ENCODE data around the gene HSPBP1. TPM values are rescaled to one million over a fixed set of nuclear protein-coding genes. Genes with fewer than 3 reads are reported as not detected.

The HSPBP1 gene
- total and polyA plus RNA-seq, 2 of the 4 experiments (the other 2 are of a cell fraction), result 21.0 to 43.2 TPM

DNA sequence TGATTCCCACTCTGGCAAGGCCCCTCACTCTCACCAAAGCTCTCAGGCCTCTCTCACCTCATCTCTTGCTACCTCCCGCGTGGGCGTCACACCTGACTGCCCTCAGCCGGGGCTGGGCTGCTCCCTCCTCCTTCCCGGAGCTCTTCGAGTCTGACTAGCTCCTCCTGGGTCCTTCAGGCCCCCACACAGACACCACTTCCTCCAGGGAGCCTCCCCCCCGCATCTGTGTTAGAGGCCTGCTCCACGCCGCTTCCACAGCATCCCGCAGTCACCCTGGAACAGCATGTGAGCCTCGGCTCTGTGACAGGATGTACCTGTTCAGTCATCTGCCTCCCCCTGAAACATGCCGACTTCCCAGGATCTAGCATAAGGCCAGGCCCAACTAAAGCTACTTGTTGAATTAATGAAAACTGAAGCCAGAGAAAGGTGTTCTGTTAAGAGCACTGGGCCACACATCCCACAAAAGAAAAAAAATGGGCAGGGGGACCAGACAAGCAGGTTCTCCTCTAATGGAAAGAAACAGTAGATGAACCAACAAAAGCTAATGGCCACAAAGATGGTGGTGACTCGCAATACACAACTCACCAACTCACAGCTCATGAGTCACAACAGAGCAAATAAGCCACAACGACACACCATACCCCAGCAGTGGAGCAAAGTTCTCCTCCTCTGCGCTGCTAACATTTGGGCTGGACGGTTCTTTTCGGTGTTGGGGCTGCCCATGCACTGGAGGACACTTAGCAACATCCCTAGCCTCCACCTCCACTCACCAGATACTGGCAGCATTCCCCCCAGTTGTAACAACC lies 24.1 kb downstream of the HSPBP1 start:
- H2AK5ac ChIP-seq (ENCODE audit: low read depth, low read length), result no peak overlapping the region; the same call in 1 of the 2 replicates
- H2BK120ac ChIP-seq (ENCODE audit: low read depth, low read length), result no peak overlapping the region
- no peak overlapping the region for H2BK5ac ChIP-seq (ENCODE audit: low read depth, low read length, poor library complexity, severe bottlenecking)
- H3K4ac ChIP-seq (ENCODE audit: low read depth, low read length), result no peak overlapping the region
- TF ChIP-seq SMC3 (IDR thresholded peaks at IDR 0.05; ENCODE audit: low read depth, low read length), result no peak
- peak; percentile 49; the same call in 1 of the 2 replicates for TF ChIP-seq FOS (IDR thresholded peaks at IDR 0.05; ENCODE audit: low read depth, low read length)
- TF ChIP-seq BHLHE40 (IDR thresholded peaks at IDR 0.05; ENCODE audit: low read depth, low read length), result no peak
- TF ChIP-seq CEBPB (IDR thresholded peaks at IDR 0.05; ENCODE audit: low read depth, low read length), result 0 out of 2 replicates have a peak, but pooled peaks have one; percentile 5
- H3K9ac ChIP-seq (ENCODE audit: low read depth, low read length), result no peak overlapping the region
- no peak overlapping the region for H3K18ac ChIP-seq (ENCODE audit: low read depth, low read length)
- no peak overlapping the region for H3K27ac ChIP-seq (ENCODE audit: insufficient read depth, low read length)
- H3K27me3 ChIP-seq (ENCODE audit: control insufficient read depth, insufficient read depth, low read length), result no peaks in the 10 kb centered on the region
- no TSS peak for BruUV-seq (replicated peaks)
- peaks cover 74% of the 10 kb centered on the region for H4K20me1 ChIP-seq (ENCODE audit: insufficient read depth, low read length)
- no peak overlapping the region for H3K56ac ChIP-seq (ENCODE audit: extremely low read depth, insufficient read depth, low read length)
- H3K4me1 ChIP-seq (ENCODE audit: control insufficient read depth, insufficient read depth, low read length), result peaks cover 18% of the 10 kb centered on the region
- H2BK20ac ChIP-seq (ENCODE audit: low read depth, low read length), result no peak overlapping the region
- H4K5ac ChIP-seq (ENCODE audit: low read depth, low read length), result no peak overlapping the region
- peaks cover 0 to 71% of the 10 kb centered on the region in 2 experiments; a peak in 3 of 4 replicates for H3K79me1 ChIP-seq (ENCODE audit: low read depth in 1 of 2, low read length in 2 of 2)
- H3K36me3 ChIP-seq (ENCODE audit: control insufficient read depth, insufficient read depth, low read length), result peaks cover 1% of the 10 kb centered on the region; the same call in 1 of the 2 replicates
- DNase-seq (peak; percentile 60), ATAC-seq (ENCODE audit: low read depth) (no peak)
- no peak overlapping the region for H3K23ac ChIP-seq (ENCODE audit: low read depth, low read length)
- dilution Hi-C loops (cut with HindIII; ENCODE audit: low sequenced_read_pairs, unreplicated experiment) (no loop called here), in situ Hi-C loops (cut with MboI; ENCODE audit: low sequenced_read_pairs) (loop anchor here (5.0 kb wide), 1 partner anchor 34 kb away; no protein-coding TSS in a partner anchor), intact Hi-C loops (cut with micrococcal nuclease) (no loop called here)
- H4K91ac ChIP-seq (ENCODE audit: insufficient read depth, low read depth, low read length), result no peak overlapping the region
- H3K4me3 ChIP-seq (ENCODE audit: insufficient read depth, low read depth, low read length), result no peak overlapping the region
- no peak overlapping the region for H2AK9ac ChIP-seq (replicated peaks; ENCODE audit: low read depth, low read length, poor library complexity)
- ChIA-PET CTCF (interaction anchor here (0.5 kb wide), 1 partner anchor 166 kb away, joined by 4 read pairs; no protein-coding TSS in a partner anchor), POLR2A (ENCODE audit: unreplicated experiment) (no interaction called here)
- no peaks in the 10 kb centered on the region for H3K9me3 ChIP-seq (ENCODE audit: control insufficient read depth, insufficient read depth, low read length)
- H3K14ac ChIP-seq (replicated peaks; ENCODE audit: low read depth, low read length), result no peak overlapping the region
- no peak overlapping the region for H2AFZ ChIP-seq (replicated peaks; ENCODE audit: low read length, poor library complexity)
- WGBS, 2 experiments (ENCODE audit: extremely low coverage in 2 of 2, insufficient read length in 1 of 2), result 52% methylated on average over 7 of the region's 17 CpGs; no CpG with 5 or more reads in 1 of the 2 experiments
- peak overlapping the region; percentile 18; the same call in 1 of the 2 replicates for H3K4me2 ChIP-seq (ENCODE audit: low read depth, low read length)
- H4K8ac ChIP-seq (ENCODE audit: low read depth in 2 of 2, low read length in 2 of 2), result no peak overlapping the region
- no peak overlapping the region for H2BK15ac ChIP-seq (ENCODE audit: low read depth, low read length)
- H3K9me1 ChIP-seq (ENCODE audit: insufficient read depth, low read length), result peaks cover 32% of the 10 kb centered on the region
